Neural crest cell (in vitro differentiated cells): ENCODE results near the gene GPSM1. TPM values are rescaled to one million over a fixed set of nuclear protein-coding genes. Genes with fewer than 3 reads are reported as not detected.

Experiments used
- DNase-seq: peaks from one replicate; pipeline ENCODE4 v3.0.0; 2021; ENCODE audit warnings: low read depth, mixed read lengths, low spot score
- H3K27ac Mint-ChIP-seq: one replicate; pipeline ENCODE4 v1.8.0; 2021; ENCODE audit warnings: mild to moderate bottlenecking, mixed read lengths; ENCODE audit not compliant: unreplicated experiment
- H3K27me3 Mint-ChIP-seq: 2 replicates; pipeline ENCODE4 v1.8.0; 2021; ENCODE audit warnings: low read depth, mild to moderate bottlenecking, mixed read lengths
- H3K36me3 Mint-ChIP-seq: 2 replicates; pipeline ENCODE4 v1.8.0; 2021; ENCODE audit warnings: low read depth, mild to moderate bottlenecking, mixed read lengths
- H3K4me1 Mint-ChIP-seq: 2 replicates; pipeline ENCODE4 v1.8.0; 2021; ENCODE audit warnings: mixed read lengths
- H3K4me3 Mint-ChIP-seq: one replicate; pipeline ENCODE4 v1.8.0; 2021; ENCODE audit warnings: mild to moderate bottlenecking, mixed read lengths
- H3K9me3 Mint-ChIP-seq: 2 replicates; pipeline ENCODE4 v1.8.0; 2021; ENCODE audit warnings: mixed read lengths
- CTCF ChIP-seq: fragments of 200-600 bp; sonication (generic); conservative IDR thresholded peaks from 2 replicates; pipeline ENCODE4 v1.5.0; 2021; ENCODE audit warnings: antibody characterized with exemption, mild to moderate bottlenecking
- total RNA-seq: library from RNA; stranded (reverse); gene quantifications from 2 replicates; pipeline ENCODE4 v1.2.1, GENCODE V29; 2021

GPSM1 gene
- total RNA-seq, 1 donor from 2014 or later: 56.7 TPM

- no peak overlapping the region for H3K27ac Mint-ChIP-seq
- H3K27me3 Mint-ChIP-seq: no peaks in the 10 kb centered on the region
- H3K9me3 Mint-ChIP-seq: no peaks in the 10 kb centered on the region
- H3K4me3 Mint-ChIP-seq: no peak overlapping the region
- no peak for TF ChIP-seq CTCF
- DNase-seq: no peak
- H3K4me1 Mint-ChIP-seq: no peaks in the 10 kb centered on the region
- peaks cover 11% of the 10 kb centered on the region for H3K36me3 Mint-ChIP-seq
Observed at GRCh38 chr9:136383436-136383835, 56.1 kb downstream of the GPSM1 start.

GRCh38 chr9:136385015-136385414 lies 57.7 kb downstream of the GPSM1 start:
- DNase-seq: no peak
- Mint-ChIP-seq H3K36me3 (peaks cover 14% of the 10 kb centered on the region), H3K4me3 (no peak overlapping the region), H3K27me3 (no peaks in the 10 kb centered on the region), H3K9me3 (no peaks in the 10 kb centered on the region), H3K27ac (peak overlapping the region; percentile 29), H3K4me1 (no peaks in the 10 kb centered on the region)
- TF ChIP-seq CTCF: no peak

GRCh38 chr9:136386018-136386417 lies 58.7 kb downstream of the GPSM1 start:
- no peaks in the 10 kb centered on the region for H3K27me3 Mint-ChIP-seq
- H3K9me3 Mint-ChIP-seq: no peaks in the 10 kb centered on the region
- no peaks in the 10 kb centered on the region for H3K4me1 Mint-ChIP-seq
- H3K27ac Mint-ChIP-seq: no peak overlapping the region
- peaks cover 14% of the 10 kb centered on the region for H3K36me3 Mint-ChIP-seq
- no peak overlapping the region for H3K4me3 Mint-ChIP-seq
- DNase-seq: no peak
- TF ChIP-seq CTCF: no peak

- Mint-ChIP-seq H3K4me1 (no peaks in the 10 kb centered on the region), H3K36me3 (peaks cover 17% of the 10 kb centered on the region), H3K4me3 (no peak overlapping the region), H3K27me3 (no peaks in the 10 kb centered on the region), H3K27ac (no peak overlapping the region), H3K9me3 (no peaks in the 10 kb centered on the region)
- TF ChIP-seq CTCF: no peak
- DNase-seq: no peak
Observed at GRCh38 chr9:136387217-136387616, 59.9 kb downstream of the GPSM1 start.

GRCh38 chr9:136389396-136389795 lies 62.1 kb downstream of the GPSM1 start:
- Mint-ChIP-seq H3K36me3 (peaks cover 17% of the 10 kb centered on the region), H3K27me3 (no peaks in the 10 kb centered on the region), H3K9me3 (no peaks in the 10 kb centered on the region), H3K27ac (no peak overlapping the region), H3K4me3 (no peak overlapping the region), H3K4me1 (no peaks in the 10 kb centered on the region)
- DNase-seq: no peak
- TF ChIP-seq CTCF: no peak
